ENCODE results near the gene HTRA3. TPM values are rescaled to one million over a fixed set of nuclear protein-coding genes. Genes with fewer than 3 reads are reported as not detected.

The HTRA3 gene
- total RNA-seq, 1 donor from 2014 or later = 0.16 TPM

DNA sequence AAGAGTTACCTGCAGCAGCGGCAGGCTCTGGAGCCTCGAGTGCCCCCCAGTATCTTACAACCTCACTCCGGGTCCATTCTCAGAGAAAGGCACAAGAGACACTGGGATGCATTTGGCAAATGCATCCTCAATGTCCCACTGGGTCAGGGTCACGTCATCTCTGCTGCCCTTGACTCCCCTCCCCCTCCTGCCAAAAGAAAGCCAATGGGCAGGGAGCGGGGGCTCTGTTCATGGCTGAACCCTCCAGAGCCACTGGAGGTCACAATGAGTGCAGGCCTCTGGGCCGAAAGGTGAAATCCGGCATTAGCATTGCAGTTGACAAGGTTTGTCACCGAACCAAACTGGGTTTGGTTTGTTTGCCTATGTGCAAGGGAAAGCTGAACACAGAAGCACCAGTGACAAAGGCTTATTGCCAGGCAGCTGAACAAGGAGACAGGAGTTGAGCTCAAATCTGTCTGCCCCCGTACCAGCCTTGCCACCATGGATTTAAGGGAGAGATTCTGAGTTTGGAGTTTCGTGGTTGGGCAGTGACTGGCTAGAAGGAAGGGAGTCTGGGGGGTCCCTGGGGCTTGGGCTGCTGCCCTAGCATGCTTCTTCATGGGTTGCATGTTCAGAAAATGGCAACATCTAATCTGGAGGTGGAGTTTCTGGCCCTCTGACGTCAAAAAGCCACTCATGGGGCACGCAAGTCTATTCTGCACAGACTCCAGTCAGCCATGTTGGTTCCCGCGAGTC, 64.3 kb downstream of the HTRA3 start:
- Mint-ChIP-seq H3K27me3 (ENCODE audit: unreplicated experiment) (peaks cover 16% of the 10 kb centered on the region), H3K36me3 (ENCODE audit: unreplicated experiment) (peaks cover 2% of the 10 kb centered on the region), H3K4me1 (ENCODE audit: unreplicated experiment) (no peaks in the 10 kb centered on the region), H3K9me3 (ENCODE audit: unreplicated experiment) (peaks cover 17% of the 10 kb centered on the region), H3K4me3 (ENCODE audit: unreplicated experiment) (no peak overlapping the region), H3K27ac (ENCODE audit: unreplicated experiment) (no peak overlapping the region)
- TF ChIP-seq, protein P1, sequence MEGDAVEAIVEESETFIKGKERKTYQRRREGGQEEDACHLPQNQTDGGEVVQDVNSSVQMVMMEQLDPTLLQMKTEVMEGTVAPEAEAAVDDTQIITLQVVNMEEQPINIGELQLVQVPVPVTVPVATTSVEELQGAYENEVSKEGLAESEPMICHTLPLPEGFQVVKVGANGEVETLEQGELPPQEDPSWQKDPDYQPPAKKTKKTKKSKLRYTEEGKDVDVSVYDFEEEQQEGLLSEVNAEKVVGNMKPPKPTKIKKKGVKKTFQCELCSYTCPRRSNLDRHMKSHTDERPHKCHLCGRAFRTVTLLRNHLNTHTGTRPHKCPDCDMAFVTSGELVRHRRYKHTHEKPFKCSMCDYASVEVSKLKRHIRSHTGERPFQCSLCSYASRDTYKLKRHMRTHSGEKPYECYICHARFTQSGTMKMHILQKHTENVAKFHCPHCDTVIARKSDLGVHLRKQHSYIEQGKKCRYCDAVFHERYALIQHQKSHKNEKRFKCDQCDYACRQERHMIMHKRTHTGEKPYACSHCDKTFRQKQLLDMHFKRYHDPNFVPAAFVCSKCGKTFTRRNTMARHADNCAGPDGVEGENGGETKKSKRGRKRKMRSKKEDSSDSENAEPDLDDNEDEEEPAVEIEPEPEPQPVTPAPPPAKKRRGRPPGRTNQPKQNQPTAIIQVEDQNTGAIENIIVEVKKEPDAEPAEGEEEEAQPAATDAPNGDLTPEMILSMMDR (IDR thresholded peaks at IDR 0.05) = no peak
- DNase-seq (ENCODE audit: extremely low spot score, unreplicated experiment) = no peak

DNA sequence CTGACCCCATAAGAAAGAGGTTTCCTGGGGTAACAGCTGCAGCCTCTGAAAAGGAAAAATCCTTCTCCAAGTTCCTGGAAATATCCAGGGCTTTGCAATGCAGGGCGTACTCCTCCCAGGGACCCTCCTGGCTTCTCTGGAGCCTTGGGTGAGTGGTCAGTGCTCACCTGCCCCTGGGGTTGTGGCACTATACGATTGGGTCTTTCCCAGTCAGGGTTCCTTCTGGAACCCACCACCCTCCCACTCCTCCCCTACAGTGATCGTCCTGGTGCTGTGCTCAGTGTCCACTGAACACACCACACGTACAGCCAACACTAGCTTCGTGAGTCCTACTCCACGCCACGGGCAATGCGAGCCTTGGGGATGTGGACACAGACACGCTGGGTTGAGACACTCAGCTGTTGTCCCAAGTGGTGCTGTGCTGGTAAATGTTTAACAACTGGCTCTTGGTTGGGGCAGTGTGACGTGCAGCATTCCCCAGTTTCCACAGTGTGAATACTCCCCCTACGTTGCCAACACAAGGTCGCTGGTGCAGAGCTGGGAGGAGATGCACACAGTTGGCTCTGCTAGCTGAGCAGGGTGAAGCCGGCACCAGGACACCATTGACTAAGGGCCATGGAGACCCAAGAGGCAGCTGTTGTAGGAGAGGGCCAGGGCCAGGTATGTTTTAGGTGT, 65.4 kb downstream of the HTRA3 start:
- no peak overlapping the region for H3K27ac Mint-ChIP-seq (ENCODE audit: unreplicated experiment)
- TF ChIP-seq, protein P1 (IDR thresholded peaks at IDR 0.05) = no peak
- peaks cover 17% of the 10 kb centered on the region for H3K9me3 Mint-ChIP-seq (ENCODE audit: unreplicated experiment)
- H3K4me1 Mint-ChIP-seq (ENCODE audit: unreplicated experiment) = no peaks in the 10 kb centered on the region
- no peak overlapping the region for H3K4me3 Mint-ChIP-seq (ENCODE audit: unreplicated experiment)
- DNase-seq (ENCODE audit: extremely low spot score, unreplicated experiment) = no peak
- H3K36me3 Mint-ChIP-seq (ENCODE audit: unreplicated experiment) = peaks cover 2% of the 10 kb centered on the region
- H3K27me3 Mint-ChIP-seq (ENCODE audit: unreplicated experiment) = peaks cover 26% of the 10 kb centered on the region

DNA sequence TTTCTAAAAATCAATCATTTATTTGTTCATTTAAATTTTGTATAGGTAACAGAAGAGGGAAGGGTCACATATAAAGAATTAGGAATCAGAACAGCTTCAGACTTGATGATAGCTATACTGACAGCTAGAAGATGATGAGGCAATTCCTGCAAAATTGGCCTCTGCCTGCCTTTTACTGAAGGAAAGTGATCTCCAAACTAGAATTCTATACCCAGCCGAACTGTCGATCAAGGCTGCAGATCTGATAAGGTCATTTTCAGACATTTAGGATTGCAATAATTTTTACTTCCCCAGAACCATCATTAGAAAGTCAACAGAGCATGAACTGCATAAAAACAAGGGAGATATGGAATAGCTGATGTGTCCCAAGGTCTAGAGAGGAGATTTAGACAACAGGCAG, 66.3 kb downstream of the HTRA3 start:
- H3K4me1 Mint-ChIP-seq (ENCODE audit: unreplicated experiment) = no peaks in the 10 kb centered on the region

DNA sequence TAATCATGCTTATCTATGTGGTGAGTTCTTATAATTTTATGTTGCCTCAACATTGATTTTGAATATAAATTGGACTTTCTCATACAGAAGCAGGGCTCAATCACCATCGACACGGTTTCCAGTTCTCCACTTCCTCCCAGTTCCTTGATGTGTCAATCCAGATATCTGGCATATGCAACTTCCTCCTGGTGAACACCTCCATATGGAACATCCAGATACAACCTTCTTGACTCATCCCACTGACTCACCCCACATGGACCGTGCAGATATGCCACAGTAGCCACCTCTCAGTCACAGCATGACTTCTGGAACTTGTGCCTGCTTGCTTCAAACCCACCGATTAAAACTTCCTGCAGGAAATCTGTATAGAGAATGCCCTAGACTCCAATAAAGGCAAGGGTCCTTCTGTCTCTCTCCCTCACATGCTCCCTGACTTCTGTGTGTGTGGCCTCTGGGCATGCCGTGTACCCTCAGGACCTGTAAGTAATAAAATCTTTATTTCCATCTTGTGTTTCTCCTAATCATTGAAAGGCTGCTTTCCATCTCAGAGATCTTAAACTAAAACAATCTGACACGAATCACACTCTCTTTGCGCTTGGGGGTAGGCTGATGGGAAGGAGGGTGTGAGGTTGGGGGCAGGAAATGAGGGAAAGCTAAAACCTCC, 67.0 kb downstream of the HTRA3 start:
- Mint-ChIP-seq H3K4me1 (ENCODE audit: unreplicated experiment) (no peaks in the 10 kb centered on the region), H3K4me3 (ENCODE audit: unreplicated experiment) (no peak overlapping the region), H3K27me3 (ENCODE audit: unreplicated experiment) (peaks cover 34% of the 10 kb centered on the region), H3K9me3 (ENCODE audit: unreplicated experiment) (peaks cover 17% of the 10 kb centered on the region), H3K27ac (ENCODE audit: unreplicated experiment) (no peak overlapping the region), H3K36me3 (ENCODE audit: unreplicated experiment) (peaks cover 2% of the 10 kb centered on the region)
- TF ChIP-seq, protein P1 (IDR thresholded peaks at IDR 0.05) = no peak
- no peak for DNase-seq (ENCODE audit: extremely low spot score, unreplicated experiment)

More for the DNA sequence above, 66.3 kb downstream of the HTRA3 start:
- TF ChIP-seq, protein P1 (IDR thresholded peaks at IDR 0.05) = no peak
- no peak overlapping the region for H3K27ac Mint-ChIP-seq (ENCODE audit: unreplicated experiment)
- no peak for DNase-seq (ENCODE audit: extremely low spot score, unreplicated experiment)
- H3K9me3 Mint-ChIP-seq (ENCODE audit: unreplicated experiment) = peaks cover 17% of the 10 kb centered on the region
- peaks cover 34% of the 10 kb centered on the region for H3K27me3 Mint-ChIP-seq (ENCODE audit: unreplicated experiment)
- H3K4me3 Mint-ChIP-seq (ENCODE audit: unreplicated experiment) = no peak overlapping the region
- peaks cover 2% of the 10 kb centered on the region for H3K36me3 Mint-ChIP-seq (ENCODE audit: unreplicated experiment)
